Activated CD8-positive, alpha-beta memory T cell treated with anti-CD3 and anti-CD28 coated beads, Interleukin-2, amount 50 U/mL, for 24 hours (primary cell): ENCODE results near the gene ANKRD13C.

Experiments used
- DNase-seq: peaks from one replicate; pipeline ENCODE4 v3.0.0-alpha.2; 2020; ENCODE audit errors: extremely low read depth

The ANKRD13C gene

GRCh38 chr1:70220517-70221237 lies 133.8 kb downstream of the ANKRD13C start:
- no peak for DNase-seq

- no peak for DNase-seq
Measured at GRCh38 chr1:70220015-70220414, 134.5 kb downstream of the ANKRD13C start.

- DNase-seq: no peak
Measured at GRCh38 chr1:70211541-70211940, 143.0 kb downstream of the ANKRD13C start.

- no peak for DNase-seq
Measured at GRCh38 chr1:70210820-70211219, 143.7 kb downstream of the ANKRD13C start.
